Measurements from ENCODE around the gene ATF6.
A peak's percentile ranks its signal among the peaks of the same experiment; 100 is the strongest.

ATF6 gene

GRCh38 chr1:161978011-161978790, 212.1 kb downstream of the ATF6 start:
- no peak for DNase-seq

GRCh38 chr1:161981126-161981525, 215.0 kb downstream of the ATF6 start:
- no peak for DNase-seq

- DNase-seq = no peak
These were observed 215.8 kb downstream of the ATF6 start for GRCh38 chr1:161981735-161982506.

- no peak for DNase-seq
These were observed 216.4 kb downstream of the ATF6 start for GRCh38 chr1:161982507-161982895.

GRCh38 chr1:161982917-161983316, 216.8 kb downstream of the ATF6 start:
- no peak for DNase-seq

- no peak for DNase-seq
These were observed 217.6 kb downstream of the ATF6 start for GRCh38 chr1:161983725-161984124.

- no peak for DNase-seq
These were observed 219.2 kb downstream of the ATF6 start for GRCh38 chr1:161985301-161985822.

GRCh38 chr1:161986328-161986727, 220.2 kb downstream of the ATF6 start:
- no peak for DNase-seq

- no peak for DNase-seq
These were observed 221.2 kb downstream of the ATF6 start for GRCh38 chr1:161987303-161987702.

- no peak for DNase-seq
These were observed 221.8 kb downstream of the ATF6 start for GRCh38 chr1:161987872-161988271.

GRCh38 chr1:161988413-161988812, 222.3 kb downstream of the ATF6 start:
- DNase-seq = no peak

- DNase-seq = no peak
These were observed 223.0 kb downstream of the ATF6 start for GRCh38 chr1:161989108-161989507.

- no peak for DNase-seq
These were observed 223.7 kb downstream of the ATF6 start for GRCh38 chr1:161989786-161990185.

- no peak for DNase-seq
These were observed 227.5 kb downstream of the ATF6 start for GRCh38 chr1:161993576-161993975.

GRCh38 chr1:161994175-161994668, 228.1 kb downstream of the ATF6 start:
- DNase-seq = no peak

GRCh38 chr1:161997152-161997551, 231.0 kb downstream of the ATF6 start:
- no peak for DNase-seq

GRCh38 chr1:161998811-161999210, 232.7 kb downstream of the ATF6 start:
- DNase-seq = no peak

- DNase-seq = no peak
These were observed 233.4 kb downstream of the ATF6 start for GRCh38 chr1:161999301-162000052.

- no peak for DNase-seq
These were observed 233.9 kb downstream of the ATF6 start for GRCh38 chr1:162000053-162000420.

GRCh38 chr1:162003061-162003829, 237.1 kb downstream of the ATF6 start:
- DNase-seq = peak; percentile 26

- DNase-seq = no peak
These were observed 237.7 kb downstream of the ATF6 start for GRCh38 chr1:162003830-162004215.

- no peak for DNase-seq
These were observed 238.4 kb downstream of the ATF6 start for GRCh38 chr1:162004441-162004950.

Measured in NCI-H2227 treated with DMSO at 0.1 percent for 48 hours (cell line).